Measurements from ENCODE around the gene C3orf49. TPM values are rescaled to one million over a fixed set of nuclear protein-coding genes. Genes with fewer than 3 reads are reported as not detected.

C3orf49 gene
- total RNA-seq, 3 donors from 2014 or later: not detected

DNA sequence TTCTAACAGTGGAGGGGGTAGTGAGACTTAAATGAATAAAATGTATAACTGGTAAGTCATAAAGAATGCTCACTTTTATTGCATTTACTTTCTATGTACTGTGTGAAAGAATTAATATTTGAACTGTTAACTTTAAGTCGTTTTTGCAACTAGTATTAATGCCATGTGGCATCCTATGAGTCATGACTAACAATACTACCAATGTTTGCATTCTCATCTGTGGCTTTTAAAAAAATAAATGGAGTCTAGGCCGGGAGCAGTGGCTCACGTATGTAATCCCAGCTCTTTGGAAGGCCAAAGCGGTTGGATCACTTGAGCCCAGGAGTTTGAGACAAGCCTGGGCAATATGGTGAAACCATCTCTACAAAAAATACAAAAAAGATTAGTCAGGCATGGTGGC is 5.2 kb downstream of the C3orf49 start:
- H3K4me3 Mint-ChIP-seq: no peak overlapping the region
- H3K36me3 Mint-ChIP-seq (ENCODE audit: insufficient read depth): peaks cover 7% of the 10 kb centered on the region
- no peaks in the 10 kb centered on the region for H3K27me3 Mint-ChIP-seq (ENCODE audit: low read depth)
- no peaks in the 10 kb centered on the region for H3K9me3 Mint-ChIP-seq
- no peak for ATAC-seq
- no peaks in the 10 kb centered on the region for H3K4me1 Mint-ChIP-seq (ENCODE audit: low read depth)
- DNase-seq: no peak

GRCh38 chr3:63830526-63830925 is 11.4 kb downstream of the C3orf49 start:
- ATAC-seq: no peak
- peaks cover 32% of the 10 kb centered on the region for H3K36me3 Mint-ChIP-seq (ENCODE audit: insufficient read depth)

GRCh38 chr3:63832395-63832794 is 13.3 kb downstream of the C3orf49 start:
- DNase-seq: no peak
- Mint-ChIP-seq H3K27me3 (ENCODE audit: low read depth) (no peaks in the 10 kb centered on the region), H3K36me3 (ENCODE audit: insufficient read depth) (peaks cover 29% of the 10 kb centered on the region), H3K9me3 (no peaks in the 10 kb centered on the region), H3K4me3 (no peak overlapping the region), H3K4me1 (ENCODE audit: low read depth) (no peaks in the 10 kb centered on the region)
- no peak for ATAC-seq

More at GRCh38 chr3:63830526-63830925, 11.4 kb downstream of the C3orf49 start:
- Mint-ChIP-seq H3K27me3 (ENCODE audit: low read depth) (no peaks in the 10 kb centered on the region), H3K9me3 (no peaks in the 10 kb centered on the region), H3K4me3 (no peak overlapping the region), H3K4me1 (ENCODE audit: low read depth) (no peaks in the 10 kb centered on the region)
- DNase-seq: no peak

GRCh38 chr3:63841704-63842103 is 22.6 kb downstream of the C3orf49 start:
- H3K36me3 Mint-ChIP-seq (ENCODE audit: insufficient read depth): peaks cover 8% of the 10 kb centered on the region

GRCh38 chr3:63842127-63842526 is 23.0 kb downstream of the C3orf49 start:
- Mint-ChIP-seq H3K27me3 (ENCODE audit: low read depth) (no peaks in the 10 kb centered on the region), H3K4me3 (no peak overlapping the region), H3K4me1 (ENCODE audit: low read depth) (peaks cover 7% of the 10 kb centered on the region), H3K9me3 (no peaks in the 10 kb centered on the region), H3K36me3 (ENCODE audit: insufficient read depth) (peaks cover 8% of the 10 kb centered on the region)
- DNase-seq (no peak), ATAC-seq (no peak)

More at GRCh38 chr3:63841704-63842103, 22.6 kb downstream of the C3orf49 start:
- DNase-seq: no peak
- H3K27me3 Mint-ChIP-seq (ENCODE audit: low read depth): no peaks in the 10 kb centered on the region
- peaks cover 7% of the 10 kb centered on the region for H3K4me1 Mint-ChIP-seq (ENCODE audit: low read depth)
- no peak for ATAC-seq
- H3K4me3 Mint-ChIP-seq: no peak overlapping the region
- H3K9me3 Mint-ChIP-seq: no peaks in the 10 kb centered on the region

- Mint-ChIP-seq H3K36me3 (ENCODE audit: insufficient read depth) (peaks cover 8% of the 10 kb centered on the region), H3K4me3 (no peak overlapping the region), H3K27me3 (ENCODE audit: low read depth) (no peaks in the 10 kb centered on the region), H3K4me1 (ENCODE audit: low read depth) (peaks cover 10% of the 10 kb centered on the region), H3K9me3 (no peaks in the 10 kb centered on the region)
- DNase-seq (no peak), ATAC-seq (no peak)
Observed at GRCh38 chr3:63845215-63845614, 26.1 kb downstream of the C3orf49 start.

DNA sequence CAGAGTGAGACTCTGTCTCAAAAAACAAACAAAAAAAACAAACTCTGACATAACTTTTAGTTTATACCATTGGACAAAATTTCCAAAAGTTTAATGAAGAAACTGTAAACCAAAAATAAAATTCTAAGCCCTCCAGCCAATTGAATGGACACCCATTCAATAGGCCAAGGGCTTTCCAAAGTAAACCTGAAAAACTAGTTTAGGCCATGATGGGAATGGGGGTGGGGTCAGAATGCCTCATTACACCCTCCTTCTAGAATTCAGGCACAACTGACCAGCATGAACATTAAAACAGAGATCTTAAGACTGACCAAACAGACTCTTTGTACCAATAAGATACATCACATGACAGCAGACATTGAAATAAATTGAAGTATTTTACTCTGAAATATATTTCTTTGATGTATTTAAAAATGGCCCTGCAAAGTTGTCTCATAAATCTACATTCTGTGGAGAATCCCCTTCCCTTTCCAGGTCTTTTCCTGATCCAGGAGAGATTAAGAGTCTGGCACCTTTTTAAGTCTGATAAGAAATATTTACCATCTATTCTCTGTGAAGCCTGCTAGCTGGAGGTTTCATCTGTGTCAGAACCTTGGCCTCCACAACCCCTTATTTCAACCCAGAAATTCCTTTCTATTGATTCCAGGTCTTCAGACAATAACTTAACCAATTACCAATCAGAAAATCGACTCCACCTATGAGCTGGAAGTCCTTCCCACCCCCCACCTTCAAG is 28.8 kb downstream of the C3orf49 start:
- Mint-ChIP-seq H3K36me3 (ENCODE audit: insufficient read depth) (peaks cover 9% of the 10 kb centered on the region), H3K4me1 (ENCODE audit: low read depth) (peaks cover 5% of the 10 kb centered on the region), H3K27me3 (ENCODE audit: low read depth) (no peaks in the 10 kb centered on the region), H3K9me3 (no peaks in the 10 kb centered on the region), H3K4me3 (no peak overlapping the region)
- no peak for ATAC-seq
- no peak for DNase-seq

DNA sequence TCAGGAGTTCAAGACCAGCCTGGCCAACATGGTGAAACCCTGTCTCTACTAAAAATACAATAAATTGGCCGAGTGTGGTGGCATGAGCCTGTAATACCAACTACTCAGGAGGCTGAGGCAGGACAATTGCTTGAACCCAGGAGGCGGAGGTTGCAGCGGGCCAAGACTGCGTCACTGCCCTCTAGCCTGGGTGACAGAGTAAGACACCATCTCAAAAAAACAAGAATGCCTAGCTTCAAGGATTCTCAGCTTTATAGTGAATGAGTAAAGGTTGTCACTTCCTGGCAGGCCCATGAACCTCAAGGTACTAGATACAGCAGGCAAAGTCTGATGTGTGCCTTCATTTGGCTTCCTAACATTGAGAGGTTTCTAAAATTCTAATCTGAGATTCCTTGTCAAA is 30.1 kb downstream of the C3orf49 start:
- no peaks in the 10 kb centered on the region for H3K27me3 Mint-ChIP-seq (ENCODE audit: low read depth)
- H3K9me3 Mint-ChIP-seq: no peaks in the 10 kb centered on the region
- H3K4me3 Mint-ChIP-seq: no peak overlapping the region
- no peak for DNase-seq
- peaks cover 5% of the 10 kb centered on the region for H3K4me1 Mint-ChIP-seq (ENCODE audit: low read depth)
- peaks cover 3% of the 10 kb centered on the region for H3K36me3 Mint-ChIP-seq (ENCODE audit: insufficient read depth)
- ATAC-seq: no peak

- H3K27me3 Mint-ChIP-seq (ENCODE audit: low read depth): no peaks in the 10 kb centered on the region
- DNase-seq (no peak), ATAC-seq (no peak)
- H3K36me3 Mint-ChIP-seq (ENCODE audit: insufficient read depth): peaks cover 3% of the 10 kb centered on the region
- no peaks in the 10 kb centered on the region for H3K9me3 Mint-ChIP-seq
- H3K4me3 Mint-ChIP-seq: no peak overlapping the region
- H3K4me1 Mint-ChIP-seq (ENCODE audit: low read depth): peaks cover 13% of the 10 kb centered on the region
Observed at GRCh38 chr3:63851287-63851686, 32.2 kb downstream of the C3orf49 start.

GRCh38 chr3:63853106-63853505 is 34.0 kb downstream of the C3orf49 start:
- Mint-ChIP-seq H3K9me3 (no peaks in the 10 kb centered on the region), H3K36me3 (ENCODE audit: insufficient read depth) (peaks cover 3% of the 10 kb centered on the region), H3K27me3 (ENCODE audit: low read depth) (no peaks in the 10 kb centered on the region), H3K4me3 (no peak overlapping the region), H3K4me1 (ENCODE audit: low read depth) (peaks cover 14% of the 10 kb centered on the region)
- ATAC-seq (no peak), DNase-seq (no peak)

DNA sequence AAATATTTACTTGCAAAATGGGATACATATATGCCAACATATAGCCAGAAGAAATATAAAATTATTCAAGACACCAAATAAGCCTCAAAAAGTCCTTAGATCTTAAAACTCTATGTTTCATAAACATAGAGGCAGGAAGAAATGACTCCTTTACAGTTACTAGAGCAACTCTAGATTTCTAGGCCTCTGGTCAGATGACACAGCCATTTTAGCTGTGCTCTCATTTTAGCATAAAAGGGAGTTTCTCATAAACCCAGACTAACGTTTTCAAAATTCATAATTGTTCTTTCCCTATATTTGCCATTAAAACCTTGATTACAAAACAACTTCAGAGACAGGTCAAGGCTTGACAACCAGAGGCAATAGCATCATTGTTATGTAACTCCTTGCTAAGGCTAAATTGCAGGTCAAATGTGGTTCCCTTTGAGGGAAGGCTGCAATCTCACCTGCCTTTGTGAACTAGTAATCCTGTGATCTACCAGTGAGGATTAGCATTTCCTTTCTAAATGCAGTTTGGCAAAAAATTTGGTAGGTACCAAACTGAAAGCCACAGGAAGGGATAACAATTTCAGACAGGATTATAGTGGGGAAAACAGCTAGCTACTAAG is 36.3 kb downstream of the C3orf49 start:
- no peaks in the 10 kb centered on the region for H3K27me3 Mint-ChIP-seq (ENCODE audit: low read depth)
- peaks cover 23% of the 10 kb centered on the region for H3K4me1 Mint-ChIP-seq (ENCODE audit: low read depth)
- H3K9me3 Mint-ChIP-seq: no peaks in the 10 kb centered on the region
- H3K36me3 Mint-ChIP-seq (ENCODE audit: insufficient read depth): peaks cover 4% of the 10 kb centered on the region
- DNase-seq: no peak
- H3K4me3 Mint-ChIP-seq: no peak overlapping the region
- no peak for ATAC-seq

DNA sequence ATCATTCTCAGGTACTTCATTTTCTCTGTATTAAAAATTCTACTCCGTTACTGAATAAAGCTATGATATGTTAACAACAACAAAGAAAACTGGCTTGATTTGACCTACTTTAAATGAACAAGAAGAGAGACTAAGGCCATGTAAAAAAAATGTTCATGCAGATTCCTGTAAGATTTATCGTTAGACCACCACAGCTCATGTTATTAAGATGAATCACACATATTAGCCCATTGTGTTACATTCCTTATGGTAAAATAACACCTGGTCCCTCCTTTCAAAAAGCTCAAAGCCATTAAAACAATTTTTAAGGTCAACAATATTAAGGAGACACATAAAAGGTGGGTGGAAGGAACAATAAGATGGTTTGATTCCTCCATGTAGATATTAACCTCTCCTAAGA is 38.2 kb downstream of the C3orf49 start:
- H3K36me3 Mint-ChIP-seq (ENCODE audit: insufficient read depth): peaks cover 5% of the 10 kb centered on the region
- no peaks in the 10 kb centered on the region for H3K27me3 Mint-ChIP-seq (ENCODE audit: low read depth)
- no peaks in the 10 kb centered on the region for H3K9me3 Mint-ChIP-seq
- H3K4me1 Mint-ChIP-seq (ENCODE audit: low read depth): peaks cover 40% of the 10 kb centered on the region
- H3K4me3 Mint-ChIP-seq: no peak overlapping the region
- DNase-seq (no peak), ATAC-seq (no peak)

GRCh38 chr3:63860776-63861175 is 41.7 kb downstream of the C3orf49 start:
- H3K9me3 Mint-ChIP-seq: no peaks in the 10 kb centered on the region
- ATAC-seq (no peak), DNase-seq (no peak)
- H3K36me3 Mint-ChIP-seq (ENCODE audit: insufficient read depth): peaks cover 9% of the 10 kb centered on the region
- no peak overlapping the region for H3K4me3 Mint-ChIP-seq
- peaks cover 52% of the 10 kb centered on the region for H3K4me1 Mint-ChIP-seq (ENCODE audit: low read depth)
- no peaks in the 10 kb centered on the region for H3K27me3 Mint-ChIP-seq (ENCODE audit: low read depth)

GRCh38 chr3:63861306-63861705 is 42.2 kb downstream of the C3orf49 start:
- Mint-ChIP-seq H3K36me3 (ENCODE audit: insufficient read depth) (peaks cover 9% of the 10 kb centered on the region), H3K4me3 (no peak overlapping the region), H3K9me3 (no peaks in the 10 kb centered on the region), H3K4me1 (ENCODE audit: low read depth) (peaks cover 52% of the 10 kb centered on the region), H3K27me3 (ENCODE audit: low read depth) (no peaks in the 10 kb centered on the region)
- DNase-seq (no peak), ATAC-seq (no peak)

DNA sequence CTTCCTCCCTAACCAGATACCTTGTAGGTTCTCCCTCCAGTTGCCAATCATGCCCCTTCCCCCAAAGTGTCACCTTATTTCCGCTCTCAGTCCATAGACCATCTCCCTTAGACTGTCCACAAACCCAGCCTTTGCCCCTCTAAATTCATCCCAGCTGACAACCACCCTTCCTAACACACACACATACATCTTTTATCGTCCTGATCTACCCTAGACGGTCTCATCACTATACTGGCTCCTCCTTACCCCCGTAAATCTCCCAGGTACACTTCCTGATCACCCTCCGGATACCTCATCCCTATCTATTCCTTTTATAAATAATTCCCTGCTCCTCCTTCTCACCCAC is 43.7 kb downstream of the C3orf49 start:
- Mint-ChIP-seq H3K36me3 (ENCODE audit: insufficient read depth) (peaks cover 11% of the 10 kb centered on the region), H3K27me3 (ENCODE audit: low read depth) (no peaks in the 10 kb centered on the region), H3K4me1 (ENCODE audit: low read depth) (peaks cover 56% of the 10 kb centered on the region), H3K4me3 (peak overlapping the region; percentile 86), H3K9me3 (no peaks in the 10 kb centered on the region)
- DNase-seq: no peak
- ATAC-seq: no peak

Data from activated T-cell treated with anti-CD3 and anti-CD28 coated beads, Interleukin-2, amount 50 U/mL, for 4 hours (primary cell).